Superior temporal gyrus (tissue), 1 donor: ENCODE results near the gene TTLL4.

ENCODE experiments used
- DNase-seq: peaks from one replicate; pipeline ENCODE4 v3.0.0-alpha.2; 2016; ENCODE audit errors: extremely low spot score

The TTLL4 gene

DNA sequence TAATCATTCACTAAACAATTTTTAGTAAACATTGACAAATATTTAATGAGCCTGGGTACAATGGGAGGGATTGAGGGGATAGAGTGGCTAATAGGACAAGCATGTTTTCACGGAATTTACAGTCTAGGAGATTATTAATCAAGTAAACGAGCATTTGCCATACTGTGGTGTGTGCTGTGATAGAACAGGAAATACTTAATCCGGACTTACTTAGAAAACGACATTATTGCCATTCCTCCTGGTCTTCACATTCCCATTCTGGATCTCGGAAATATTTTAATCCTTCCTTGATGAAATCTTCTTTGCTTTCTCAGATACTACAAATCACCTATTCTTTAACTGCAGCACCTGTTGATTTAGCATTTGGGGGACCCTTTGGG lies 905 bp downstream of the TTLL4 start:
- no peak for DNase-seq

DNA sequence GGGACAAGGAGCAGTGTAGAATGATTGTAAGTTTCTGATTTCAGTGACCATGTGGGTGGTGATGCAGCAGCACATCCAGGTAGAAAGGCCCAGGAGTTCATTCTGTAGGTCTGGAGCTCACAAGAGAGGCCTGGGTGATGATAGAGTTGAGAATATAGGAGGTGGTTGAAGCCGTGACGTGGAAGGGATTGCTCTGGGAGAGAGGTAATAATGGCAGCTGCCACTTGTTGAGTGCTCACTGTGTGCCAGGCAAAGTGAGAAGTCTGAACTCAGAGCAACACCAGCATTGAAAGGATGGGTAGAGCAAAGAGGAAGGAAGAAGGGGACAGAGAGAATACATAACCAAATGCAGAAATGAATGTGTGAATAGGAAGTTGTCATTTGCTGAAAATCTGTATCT lies 3.3 kb downstream of the TTLL4 start:
- DNase-seq: no peak

DNA sequence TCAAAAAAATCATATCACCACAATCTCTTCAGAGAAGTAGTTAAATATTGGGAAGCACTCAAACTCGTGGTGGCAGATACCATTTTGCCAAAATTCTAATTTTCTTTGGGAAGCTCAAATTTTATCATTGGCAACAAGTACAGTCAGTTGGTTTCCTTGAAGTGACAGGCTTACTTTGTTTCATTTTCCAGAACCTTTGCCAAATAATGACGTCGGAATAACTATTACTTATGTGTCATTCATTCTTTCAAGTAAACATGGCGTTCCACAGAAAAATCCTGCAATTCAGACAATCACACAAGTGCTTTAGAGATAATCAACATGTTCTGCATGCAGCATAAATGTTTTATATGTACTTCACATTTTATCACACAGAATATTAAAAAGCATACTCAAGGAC lies 5.4 kb downstream of the TTLL4 start:
- peak; percentile 81 for DNase-seq

DNA sequence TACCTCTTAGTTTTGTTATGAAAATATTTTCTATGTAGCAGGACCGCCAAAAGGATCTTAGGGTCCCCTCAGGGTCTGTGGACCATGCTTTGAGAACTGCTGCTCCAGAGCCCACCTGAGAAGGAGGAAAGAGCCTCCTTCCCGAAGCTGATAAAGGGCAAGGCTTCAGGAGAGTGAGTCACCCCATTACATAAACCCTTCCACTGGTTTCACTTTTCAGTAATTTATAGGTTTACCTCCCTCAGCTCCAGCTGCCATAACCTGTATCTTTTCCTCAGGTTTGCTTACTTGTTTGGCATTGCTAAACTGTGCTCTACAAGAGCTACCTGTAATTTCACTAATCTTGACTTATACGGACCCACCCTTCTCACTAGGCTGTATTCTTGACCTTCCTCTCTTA lies 6.6 kb downstream of the TTLL4 start:
- no peak for DNase-seq

DNA sequence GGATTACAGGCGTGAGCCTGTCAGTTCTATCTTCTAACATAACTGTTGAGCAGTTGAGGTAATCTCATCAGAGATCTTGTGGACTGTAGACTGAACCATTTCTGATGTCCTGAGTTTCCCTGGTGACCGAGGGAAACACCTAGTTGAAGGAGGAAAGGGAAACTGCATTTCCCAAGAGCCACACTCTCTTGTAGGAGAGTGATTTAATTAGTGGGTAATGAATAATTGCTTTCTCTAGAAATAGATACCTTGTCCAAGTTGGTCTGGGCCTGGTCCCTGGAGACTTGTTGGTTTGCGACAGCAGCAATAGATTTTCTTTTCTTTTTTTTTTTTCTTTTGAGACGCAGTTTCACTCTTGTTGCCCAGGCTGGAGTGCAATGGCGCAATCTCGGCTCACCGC lies 7.4 kb downstream of the TTLL4 start:
- no peak for DNase-seq

DNA sequence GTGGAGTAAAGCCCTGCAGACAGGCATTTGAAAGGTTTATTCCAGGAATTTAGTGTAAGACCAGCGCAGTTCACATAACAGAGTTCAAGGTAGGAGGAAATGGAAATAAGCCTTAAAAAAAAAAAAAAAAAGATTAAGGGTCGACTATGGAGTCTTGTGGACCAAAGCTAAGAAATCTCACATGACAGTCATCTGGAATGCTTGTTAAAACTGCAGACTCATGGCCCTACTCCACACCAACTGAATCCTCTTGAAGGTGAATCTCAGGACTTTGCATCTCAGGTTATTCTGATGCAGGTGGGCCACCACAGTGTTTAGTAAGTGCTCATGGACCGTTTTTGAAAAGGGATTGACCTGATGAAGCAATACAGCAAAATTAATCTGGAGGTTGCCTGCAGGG lies 8.8 kb downstream of the TTLL4 start:
- DNase-seq: no peak

DNA sequence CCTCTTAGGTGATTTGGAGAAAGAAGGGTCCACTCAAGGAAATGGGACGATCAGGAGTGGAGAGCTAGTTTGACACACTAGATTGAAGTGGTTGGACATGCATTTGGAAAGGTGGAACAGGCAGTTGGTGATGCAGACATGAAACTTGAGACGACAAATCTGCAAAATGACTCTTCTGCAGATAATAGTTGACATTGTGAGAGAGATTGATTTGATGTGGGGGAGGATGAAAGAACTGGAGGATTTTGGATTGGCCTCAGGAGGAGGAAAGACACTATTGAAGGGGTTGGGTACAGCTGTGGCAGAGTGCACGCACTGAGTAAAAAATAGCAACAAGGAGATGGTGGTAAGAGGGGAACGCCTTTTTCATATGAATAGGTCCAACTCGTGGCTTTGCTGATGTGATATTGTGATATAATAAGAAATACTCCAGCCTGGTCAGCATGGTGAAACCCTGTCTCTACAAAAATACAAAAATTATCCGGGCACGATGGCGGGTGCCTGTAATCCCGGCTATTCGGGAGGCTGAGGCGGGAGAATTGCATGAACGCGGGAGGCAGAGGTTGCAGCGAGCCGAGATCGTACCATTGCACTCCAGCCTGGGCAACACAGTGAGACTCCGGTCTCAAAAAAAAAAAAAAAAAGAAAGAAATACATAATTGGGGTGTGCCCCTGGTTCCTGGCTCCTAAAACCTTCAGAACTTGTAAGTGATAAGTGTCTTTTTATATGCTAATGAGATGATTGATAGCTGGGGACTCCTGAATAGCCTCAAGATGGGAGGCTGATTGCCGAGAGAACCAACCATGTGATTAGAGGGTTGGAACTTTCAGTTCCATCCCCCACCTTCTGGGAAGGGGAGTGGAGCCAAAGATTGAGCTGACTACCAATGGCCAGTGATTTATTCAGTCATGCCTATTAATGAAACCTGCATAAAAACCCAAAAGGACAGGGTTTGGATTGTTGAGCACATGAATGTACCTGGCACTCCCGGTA lies 9.7 kb downstream of the TTLL4 start:
- DNase-seq: no peak

DNA sequence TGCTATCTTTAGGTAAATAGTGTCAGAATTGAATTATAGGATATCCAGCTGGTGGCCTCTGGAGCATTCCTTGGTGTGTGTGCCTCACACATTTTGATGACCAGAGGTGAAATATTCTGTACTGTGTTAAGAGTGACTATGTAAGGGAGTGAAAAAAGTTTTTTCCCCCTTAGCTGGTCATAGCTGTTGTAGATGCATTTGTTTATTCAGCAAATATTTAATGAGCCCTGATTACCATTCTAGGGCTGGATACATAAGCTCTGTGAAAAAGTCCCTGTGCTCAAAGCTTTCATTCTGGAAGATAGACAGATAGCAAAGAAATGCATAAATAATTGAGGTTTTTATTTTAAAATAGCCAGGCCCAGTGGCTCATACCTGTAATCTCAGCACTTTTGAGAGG lies 10.9 kb downstream of the TTLL4 start:
- DNase-seq: no peak

DNA sequence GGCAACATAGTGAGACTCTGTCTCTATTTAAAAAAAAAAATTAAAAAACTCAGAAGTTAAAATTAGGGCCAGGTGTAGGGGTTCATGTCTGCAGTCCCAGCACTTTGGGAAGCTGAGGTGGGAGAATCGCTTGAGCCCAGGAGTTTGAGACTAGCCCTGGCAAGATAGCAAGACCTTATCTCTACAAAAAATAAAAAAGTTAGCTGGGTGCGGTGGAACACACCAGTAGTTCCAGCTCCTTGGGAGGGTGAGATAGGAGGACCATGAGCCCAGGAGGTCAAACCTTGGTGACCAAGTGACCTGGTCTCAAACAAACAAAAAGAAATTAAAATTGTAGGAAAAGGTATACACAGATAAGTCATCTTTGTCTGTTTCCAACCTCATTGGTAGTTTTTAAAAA lies 11.3 kb downstream of the TTLL4 start:
- DNase-seq: no peak

DNA sequence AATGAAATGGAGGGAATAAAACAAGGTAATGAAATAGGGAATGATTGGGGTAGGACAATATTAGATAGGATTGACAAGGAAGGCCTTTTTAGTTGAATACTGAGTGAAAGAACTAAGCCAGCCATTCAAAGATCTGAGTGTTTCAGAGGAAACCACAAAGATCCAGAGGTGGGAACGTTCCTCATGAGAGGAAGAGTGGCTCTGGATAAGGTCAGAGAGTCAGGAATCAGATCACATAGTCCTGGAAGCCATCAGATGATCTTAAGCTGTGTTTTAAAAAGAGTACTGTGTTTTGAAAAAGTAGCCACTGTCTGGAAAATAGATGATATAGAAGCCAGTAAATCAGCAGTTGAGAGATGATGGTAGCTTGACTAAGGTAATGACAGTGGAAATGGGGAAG lies 11.8 kb downstream of the TTLL4 start:
- DNase-seq: no peak

DNA sequence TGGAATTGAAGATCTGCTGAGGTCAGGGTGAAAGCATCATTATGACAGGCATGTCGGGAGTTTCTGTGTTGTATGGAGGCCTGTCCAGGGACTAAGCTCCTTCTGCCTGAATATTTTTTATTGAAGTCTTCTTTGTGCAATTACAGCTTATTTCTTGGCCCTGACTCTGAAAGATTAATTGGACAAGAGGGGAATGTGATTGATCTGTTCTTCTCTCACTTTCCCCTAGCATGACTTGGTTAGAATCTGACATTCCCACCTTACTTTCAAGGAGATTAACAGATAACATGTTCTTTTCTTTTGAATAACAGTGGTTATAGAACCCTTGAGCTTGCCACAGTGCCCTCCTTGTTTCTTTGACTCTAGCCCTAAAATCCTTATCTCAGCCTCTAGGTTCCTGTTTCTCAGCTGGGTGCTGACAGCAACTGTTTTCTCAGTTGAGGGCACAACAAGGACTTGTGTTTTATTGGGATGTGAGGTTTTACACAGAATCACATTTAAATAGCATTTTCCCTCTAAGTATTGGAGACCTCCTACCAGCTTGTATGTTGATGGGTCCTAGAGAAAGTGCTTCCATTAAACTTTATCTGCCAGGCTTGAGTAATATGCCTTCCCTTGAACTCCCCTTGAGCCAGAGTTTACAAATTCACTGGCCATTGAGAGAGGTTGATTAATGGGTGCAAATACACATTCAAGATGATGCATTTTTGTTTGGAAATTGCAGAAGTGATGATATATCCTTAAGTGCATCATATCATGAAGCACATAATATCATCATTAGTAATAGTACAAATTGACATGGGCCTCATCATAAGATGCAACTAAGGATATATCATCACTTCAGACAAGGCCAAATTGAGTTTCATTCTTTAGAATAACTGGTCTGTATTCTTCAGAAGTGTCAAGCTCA lies 12.5 kb downstream of the TTLL4 start:
- DNase-seq: no peak

DNA sequence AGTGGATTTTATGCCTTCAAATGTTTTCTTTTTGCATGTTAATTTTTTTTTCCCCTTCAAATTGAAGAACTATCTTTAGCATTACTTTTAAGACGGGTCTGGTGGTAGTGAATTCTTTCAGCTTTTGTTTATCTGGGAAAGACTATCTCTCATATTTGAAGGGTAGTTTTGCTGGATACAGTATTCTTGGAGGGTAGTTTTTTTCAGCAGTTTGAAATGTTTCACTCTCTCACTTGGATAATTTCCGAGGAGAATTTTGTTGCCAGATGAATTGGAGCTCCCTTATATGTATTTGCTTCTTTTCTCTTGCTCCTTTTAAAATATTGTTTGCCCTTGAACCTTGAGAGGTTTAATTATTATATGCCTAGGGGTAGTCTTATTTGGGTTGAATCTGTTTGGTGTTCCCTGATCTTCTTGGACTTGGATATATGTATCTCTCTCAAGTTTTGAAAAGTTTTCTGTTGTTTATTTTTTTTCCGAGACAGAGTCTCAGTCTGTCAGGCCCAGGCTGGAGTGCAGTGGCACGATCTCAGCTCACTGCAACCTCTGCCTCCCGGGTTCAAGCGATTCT lies 15.5 kb downstream of the TTLL4 start:
- no peak for DNase-seq

DNA sequence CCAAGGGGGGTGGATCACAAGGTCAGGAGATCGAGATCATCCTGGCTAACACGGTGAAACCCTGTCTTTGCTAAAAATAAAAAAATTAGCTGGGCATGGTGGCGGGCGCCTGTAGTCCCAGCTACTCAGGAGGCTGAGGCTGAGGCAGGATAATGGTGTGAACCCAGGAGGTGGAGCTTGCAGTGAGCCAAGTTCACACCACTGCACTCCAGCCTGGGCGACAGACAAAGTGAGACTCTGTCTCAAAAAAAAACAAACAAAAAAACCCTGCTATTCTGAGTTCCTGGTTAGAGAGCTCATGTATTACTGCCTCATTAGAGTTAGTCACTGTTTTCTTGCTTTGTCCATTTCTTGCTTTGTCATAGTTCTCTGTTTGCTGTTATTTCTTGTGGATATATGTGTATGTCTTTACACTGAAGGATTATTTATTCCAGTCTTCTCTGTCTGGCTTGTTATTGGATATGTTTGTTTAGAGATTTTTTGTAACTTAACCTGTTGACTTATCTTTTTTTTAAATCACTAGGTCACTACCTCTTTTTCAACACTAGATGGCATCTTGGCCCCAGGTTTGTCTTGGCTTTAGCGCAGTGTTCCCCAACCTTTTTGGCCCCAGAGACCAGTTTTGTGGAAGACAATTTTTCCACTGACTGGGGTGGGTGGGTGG lies 17.0 kb downstream of the TTLL4 start:
- DNase-seq: no peak

DNA sequence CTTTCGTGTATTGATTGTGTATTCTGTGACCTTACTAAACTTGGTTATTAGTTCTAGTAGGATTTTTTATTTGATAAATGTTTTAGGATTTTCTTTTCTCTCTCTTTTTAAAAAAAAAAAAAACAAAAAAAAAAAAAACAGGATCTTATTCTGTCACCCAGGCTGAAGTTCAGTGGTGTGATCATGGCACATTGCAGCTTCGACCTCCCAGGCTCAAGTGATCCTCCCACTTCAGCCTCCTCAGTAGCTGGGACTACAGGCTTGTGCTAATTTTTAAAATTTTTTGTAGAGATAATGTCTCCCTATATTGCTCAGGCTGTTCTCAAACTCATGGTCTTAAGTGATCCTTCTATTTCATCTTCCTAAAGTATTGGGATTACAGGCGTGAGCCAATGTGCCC lies 19.0 kb downstream of the TTLL4 start:
- no peak for DNase-seq

DNA sequence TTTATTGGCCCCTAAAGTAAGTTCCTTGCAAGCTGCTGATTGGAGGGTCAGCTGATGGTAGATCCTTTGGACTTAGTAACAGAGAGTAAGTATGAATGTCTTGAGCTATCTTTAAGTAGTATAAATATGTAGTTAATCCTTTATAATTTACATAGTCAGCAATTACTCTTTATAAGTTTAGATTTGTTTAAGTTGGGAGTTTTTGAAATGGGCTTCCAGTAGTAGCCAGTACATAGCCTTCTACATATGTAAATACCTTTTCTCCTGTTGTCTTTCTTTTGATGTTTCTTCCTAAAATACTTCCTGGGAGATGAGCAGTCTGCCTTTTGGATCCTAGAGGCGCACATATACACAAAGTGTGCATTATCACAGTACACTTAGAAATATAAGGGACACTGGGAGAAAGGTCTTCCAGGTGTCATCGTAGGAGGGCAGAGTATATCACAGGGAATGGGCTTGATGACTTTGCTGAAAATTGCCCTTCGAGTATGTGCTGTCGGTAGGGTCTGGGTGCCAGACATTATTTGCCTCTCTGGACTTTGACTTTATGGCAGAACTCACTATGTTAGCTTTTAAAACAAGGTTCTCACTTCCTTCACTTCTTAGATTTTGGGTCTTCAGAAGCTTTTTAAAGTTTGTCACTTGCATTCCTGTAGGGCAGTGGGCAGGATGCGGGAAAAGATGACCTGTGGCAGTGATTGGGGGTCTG lies 21.6 kb downstream of the TTLL4 start:
- DNase-seq: peak; percentile 36

DNA sequence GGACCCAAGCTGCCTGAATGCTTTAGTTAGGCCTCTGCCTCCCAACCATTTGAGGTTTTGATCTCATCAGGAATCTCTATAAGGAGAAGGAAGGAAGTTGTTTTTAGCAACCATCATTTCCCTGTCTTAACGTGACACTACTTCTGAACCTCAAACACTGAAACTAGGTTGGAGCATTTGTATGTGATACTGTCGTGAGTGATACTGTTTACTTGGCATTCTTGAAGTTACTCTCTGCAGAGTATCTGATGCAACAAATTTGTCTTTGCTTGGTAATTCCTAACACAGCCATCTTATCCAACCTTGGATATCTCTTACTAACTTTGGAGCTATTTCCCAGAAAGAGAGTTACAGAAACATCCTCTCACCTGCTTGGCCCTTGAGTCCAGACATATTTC lies 22.1 kb downstream of the TTLL4 start:
- no peak for DNase-seq

DNA sequence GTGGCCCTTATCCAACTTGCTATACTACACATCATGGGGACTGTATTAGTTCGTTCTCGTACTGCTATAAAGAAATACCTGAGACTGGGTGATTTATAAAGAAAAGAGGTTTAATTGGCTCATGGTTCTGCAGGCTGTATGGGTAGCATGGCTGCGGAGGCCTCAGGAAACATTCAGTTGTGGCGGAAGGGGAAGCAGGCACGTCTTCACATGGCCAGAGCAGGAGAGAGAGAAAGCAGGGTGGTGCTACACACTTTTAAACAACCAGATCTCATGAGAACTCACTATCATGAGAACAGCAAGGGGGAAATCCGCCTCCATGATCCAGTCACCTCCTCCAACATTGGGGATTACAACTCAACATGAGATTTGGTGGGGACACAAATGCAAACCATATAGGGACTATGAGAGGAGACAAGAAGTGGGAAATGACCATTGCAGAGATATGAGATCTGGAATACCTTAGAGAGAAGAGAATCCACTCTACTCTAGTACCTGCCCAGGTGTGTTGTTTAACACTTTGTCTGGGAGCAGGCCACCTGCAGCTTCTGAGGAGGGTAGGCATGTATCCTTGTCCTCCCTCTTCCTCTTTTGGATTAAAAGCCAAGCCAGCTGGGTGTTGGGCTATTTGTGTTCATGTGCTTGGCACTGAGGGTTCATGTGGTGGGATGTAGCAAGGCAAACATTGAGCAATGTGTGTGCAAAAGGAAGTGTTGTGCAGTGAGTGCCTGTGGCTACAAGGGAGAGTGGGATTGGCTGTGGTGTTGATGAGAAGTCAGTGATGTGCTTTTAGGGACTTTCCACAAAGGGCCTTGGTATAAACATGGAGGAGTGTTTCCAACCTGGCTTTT lies 22.8 kb downstream of the TTLL4 start:
- no peak for DNase-seq

DNA sequence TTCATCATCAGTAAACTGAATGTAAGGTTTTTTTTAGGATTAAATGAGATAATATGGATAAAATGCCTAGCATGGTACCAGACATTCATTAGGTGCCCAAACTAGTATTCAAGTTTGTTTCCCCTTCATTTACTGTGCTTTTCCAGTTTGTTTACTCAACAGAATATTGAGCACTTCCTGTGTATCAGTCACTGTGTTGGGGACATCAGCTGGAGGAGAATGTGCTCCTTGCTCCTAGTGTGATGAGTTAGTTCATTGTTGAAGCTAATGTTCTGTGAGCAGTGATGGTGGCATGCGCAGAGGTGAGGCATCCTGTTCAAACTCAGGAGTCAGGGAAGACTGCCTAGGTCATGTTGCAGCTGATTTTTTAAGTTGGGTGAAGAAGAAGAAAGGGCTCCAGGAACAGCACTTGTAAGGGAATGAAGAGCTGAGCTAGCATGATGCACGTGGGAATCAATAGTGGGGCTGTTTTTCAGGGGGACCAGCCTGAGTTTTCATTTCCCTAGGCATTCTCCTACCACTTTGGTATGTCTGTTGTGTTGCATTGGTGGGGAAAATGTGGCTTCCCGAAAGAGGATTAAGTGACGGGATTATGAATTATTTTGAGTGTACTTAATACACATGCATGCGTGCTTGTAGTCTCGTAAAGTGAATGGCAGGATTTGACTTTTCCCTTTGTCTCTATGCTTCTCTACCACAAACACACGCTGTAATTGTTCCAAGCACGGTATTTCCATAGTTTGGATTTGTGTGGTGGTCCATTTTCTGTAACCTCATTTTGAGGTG lies 23.7 kb downstream of the TTLL4 start:
- no peak for DNase-seq

DNA sequence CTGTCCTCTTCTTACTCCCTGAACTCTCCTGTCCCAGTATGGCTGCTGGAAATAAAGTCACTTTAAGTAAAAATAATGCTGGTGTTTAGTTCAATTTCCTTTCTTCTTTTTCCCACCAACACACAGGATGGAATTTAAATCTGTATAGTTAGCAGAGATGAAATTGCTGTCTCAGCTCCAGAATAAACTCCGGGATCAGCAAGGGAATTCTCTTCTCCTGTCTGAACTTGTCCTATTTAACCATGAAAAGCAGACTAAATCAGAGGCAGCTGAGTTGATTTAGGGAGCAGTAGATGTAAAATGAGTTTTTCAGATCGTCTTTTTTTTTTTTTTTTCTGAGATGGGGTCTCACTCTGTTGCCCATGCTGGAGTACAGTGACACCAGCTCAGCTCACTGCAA lies 25.9 kb downstream of the TTLL4 start:
- no peak for DNase-seq
